Endothelial cell of umbilical vein (primary cell): ENCODE data around the gene CACNA1B. TPM values are rescaled to one million over a fixed set of nuclear protein-coding genes. Genes with fewer than 3 reads are reported as not detected.

Experiments
- BruUV-seq: library from RNA; stranded (reverse); fragments of 400-500 nt; replicated peaks from 2 replicates; lab custom pipeline; 2021; lab: Mats Ljungman, UMichigan
- CTCF ChIA-PET: fragments of 300-600, 350-600 bp; sonication (Branson Sonifier 250); formaldehyde crosslinking; loops from one replicate; lab custom pipeline; 2021; ENCODE audit warnings: antibody characterized with exemption, inconsistent platforms; lab: Charles Lee
- POLR2A ChIA-PET: fragments of 300-600, 350-600 bp; sonication (Branson Sonifier 250); formaldehyde crosslinking; loops from one replicate; lab custom pipeline; 2021; ENCODE audit warnings: antibody characterized with exemption, inconsistent platforms; lab: Charles Lee
- DNase-seq: peaks from one replicate; pipeline ENCODE4 v3.0.0-alpha.2; 2011; ENCODE audit warnings: low read depth, low spot score
- FAIRE-seq: peaks from 2 replicates; lab custom pipeline; 2011; peaks lifted over from hg19 to GRCh38; lab: Jason Lieb, UNC
- H2AFZ ChIP-seq: 2 replicates; pipeline ENCODE4 v1.6.0; 2012; ENCODE audit warnings: low read depth, low read length, control low read depth, inconsistent platforms
- H3K27ac ChIP-seq: 2 replicates; pipeline ENCODE4 v1.5.1; 2011; ENCODE audit warnings: low read depth, mild to moderate bottlenecking, control low read depth, low read length, moderate library complexity; ENCODE audit not compliant: insufficient read depth
- H3K27me3 ChIP-seq, 2 experiments: 2 replicates each; pipeline versions ENCODE4 v1.6.0 to v1.6.1; 2011; ENCODE audit warnings: low read length in 2 of 2, mixed read lengths in 1 of 2; ENCODE audit not compliant: control insufficient read depth in 2 of 2, insufficient read depth in 2 of 2
- H3K36me3 ChIP-seq, 2 experiments: 2 replicates in 1 of 2; 3 replicates in 1 of 2; pipeline ENCODE4 v1.5.1; 2011; ENCODE audit warnings: low read length in 2 of 2, mild to moderate bottlenecking in 1 of 2, moderate library complexity in 1 of 2; ENCODE audit not compliant: control insufficient read depth in 2 of 2, insufficient read depth in 2 of 2; ENCODE audit errors: extremely low read depth in 1 of 2
- H3K4me1 ChIP-seq: 3 replicates; pipeline ENCODE4 v1.5.1; 2011; ENCODE audit warnings: mild to moderate bottlenecking, low read length; ENCODE audit not compliant: control insufficient read depth, insufficient read depth; ENCODE audit errors: extremely low read depth
- H3K4me2 ChIP-seq: 2 replicates; pipeline ENCODE4 v1.6.1; 2011; ENCODE audit warnings: low read length, control low read depth, mixed read lengths; ENCODE audit not compliant: insufficient read depth
- H3K4me3 ChIP-seq, 3 experiments: fragments of 200-600 bp in 1 of 3; sonication (generic), shearing (Covaris generic) in 1 of 3; replicated peaks in 1 of 3; 2 replicates each; pipeline ENCODE4 v1.5.1; 2011 to 2016; ENCODE audit warnings: control low read depth in 3 of 3, low read length in 3 of 3, mild to moderate bottlenecking in 2 of 3, inconsistent platforms in 1 of 3, low read depth in 1 of 3, moderate library complexity in 1 of 3; ENCODE audit not compliant: insufficient read depth in 1 of 3
- H3K79me2 ChIP-seq: 2 replicates; pipeline ENCODE4 v1.6.0; 2012; ENCODE audit warnings: low read length, inconsistent platforms; ENCODE audit not compliant: control insufficient read depth, insufficient read depth
- H3K9ac ChIP-seq: replicated peaks from 2 replicates; pipeline ENCODE3; 2011; ENCODE audit warnings: low read length, control low read depth; ENCODE audit not compliant: insufficient read depth; ENCODE audit errors: extremely low read depth
- H3K9me1 ChIP-seq: replicated peaks from 3 replicates; pipeline ENCODE4 v1.6.0; 2011; ENCODE audit warnings: mild to moderate bottlenecking, low read length; ENCODE audit not compliant: control insufficient read depth, insufficient read depth; ENCODE audit errors: extremely low read depth
- H3K9me3 ChIP-seq: replicated peaks from 2 replicates; pipeline ENCODE4 v1.5.1; 2012; ENCODE audit warnings: low read length, inconsistent platforms; ENCODE audit not compliant: control insufficient read depth, insufficient read depth
- H4K20me1 ChIP-seq: replicated peaks from 2 replicates; pipeline ENCODE3; 2011; ENCODE audit warnings: mild to moderate bottlenecking, low read length; ENCODE audit not compliant: control insufficient read depth, insufficient read depth; ENCODE audit errors: extremely low read depth
- CTCF ChIP-seq, 2 donors: IDR thresholded peaks; 1 replicate in 1 of 2; 2 replicates in 1 of 2; pipeline ENCODE4 v1.5.1; 2011; ENCODE audit warnings: low read length in 2 of 2, mild to moderate bottlenecking in 2 of 2, moderate library complexity in 2 of 2, control low read depth in 1 of 2, inconsistent platforms in 1 of 2, low read depth in 1 of 2; ENCODE audit not compliant: insufficient read depth in 1 of 2; ENCODE audit errors: extremely low read depth in 1 of 2
- EZH2 ChIP-seq: IDR thresholded peaks from 2 replicates; pipeline ENCODE4 v1.6.1; 2012; ENCODE audit warnings: borderline replicate concordance, low read depth, mild to moderate bottlenecking, moderate library complexity, low read length, inconsistent platforms; ENCODE audit not compliant: severe bottlenecking
- GATA2 ChIP-seq: IDR thresholded peaks from 2 replicates; pipeline ENCODE4 v1.7.0; 2011; ENCODE audit warnings: low read depth, mild to moderate bottlenecking, moderate library complexity, mixed read lengths, low read length; ENCODE audit not compliant: insufficient read length, insufficient read depth
- MYC ChIP-seq: IDR thresholded peaks from one replicate; pipeline ENCODE4 v1.6.1; 2011; ENCODE audit warnings: mild to moderate bottlenecking, low read depth, low read length
- POLR2A ChIP-seq: IDR thresholded peaks from 2 replicates; pipeline ENCODE4 v1.6.1; 2012; ENCODE audit warnings: low read depth, mild to moderate bottlenecking, control low read depth, low read length
- POLR2AphosphoS5 ChIP-seq: IDR thresholded peaks from 2 replicates; pipeline ENCODE4 v1.6.1; 2012; ENCODE audit warnings: low read depth, mild to moderate bottlenecking, control low read depth, low read length, moderate library complexity; ENCODE audit not compliant: insufficient read depth
- dilution Hi-C: fragments of 300-500 bp; cut with MboI; formaldehyde crosslinking; loops from one replicate; pipeline ENCODE4 v1.15.0; 2019; ENCODE audit warnings: low sequenced_read_pairs; ENCODE audit not compliant: extremely low pct_ligation_motif_present
- intact Hi-C: fragments of 100-400 bp; cut with micrococcal nuclease; formaldehyde crosslinking; loops from one replicate; pipeline ENCODE4 v1.10.0; 2022
- polyA plus RNA-seq, 4 experiments: library from polyadenylated mRNA; depleted of rRNA in 3 of 4; stranded (reverse) in 3 of 4; unstranded in 1 of 4; fragments of >200 nt; gene quantifications; 2 replicates each; pipeline versions ENCODE4 v1.2.1 to v1.2.3, GENCODE V29; 2011 to 2012; ENCODE audit warnings: missing spikeins in 1 of 4
- total RNA-seq: library from RNA; stranded (reverse); gene quantifications from 2 replicates; pipeline ENCODE4 v1.2.3, GENCODE V29; 2021

Gene CACNA1B
- total and polyA plus RNA-seq, 2 donors (not counting 3 experiments of a cell fraction or from before 2014, with no cell fraction given), result 0.11 to 0.41 TPM

GRCh38 chr9:137853392-137853995 is 24.1 kb upstream of the CACNA1B start:
- no peaks in the 10 kb centered on the region for H3K36me3 ChIP-seq
- no peaks in the 10 kb centered on the region for H3K79me2 ChIP-seq
- no peak overlapping the region for H3K27ac ChIP-seq
- no peaks in the 10 kb centered on the region for H3K9me3 ChIP-seq
- TF ChIP-seq POLR2AphosphoS5 (no peak), MYC (no peak), POLR2A (no peak), CTCF (IDR thresholded peaks at IDR 0.05; ENCODE audit: extremely low read depth in 1 of 2, insufficient read depth in 1 of 2, low read depth in 1 of 2, low read length in 2 of 2) (no peak), GATA2 (no peak), EZH2 (no peak)
- DNase-seq, result no peak
- CTCF ChIA-PET, result no interaction called here
- dilution Hi-C loops (no loop called here), intact Hi-C loops (no loop called here)
- H2AFZ ChIP-seq, result no peak overlapping the region
- no peak for FAIRE-seq
- H3K4me2 ChIP-seq, result no peak overlapping the region
- H3K4me1 ChIP-seq, result no peaks in the 10 kb centered on the region
- no peaks in the 10 kb centered on the region for H3K9me1 ChIP-seq
- BruUV-seq, result no TSS peak
- no peaks in the 10 kb centered on the region for H4K20me1 ChIP-seq
- no peak overlapping the region for H3K4me3 ChIP-seq
- POLR2A ChIA-PET, result no interaction called here
- no peaks in the 10 kb centered on the region for H3K27me3 ChIP-seq
- H3K9ac ChIP-seq, result no peak overlapping the region
